ENCODE results near the gene PSMD4.

GRCh38 chr1:151282883-151283725 is 28.6 kb downstream of the PSMD4 start:
- peak; percentile 38; the same call in 1 of the 2 replicates for TF ChIP-seq POLR2A (IDR thresholded peaks at IDR 0.05; ENCODE audit: low read depth, low read length)
- no peak for TF ChIP-seq POLR2AphosphoS5 (IDR thresholded peaks at IDR 0.05; ENCODE audit: low read depth, low read length)
